Activated naive CD4-positive, alpha-beta T cell treated with anti-CD3 and anti-CD28 coated beads for 36 hours (primary cell): Measurements from ENCODE around the gene DIS3L2. TPM values are rescaled to one million over a fixed set of nuclear protein-coding genes. Genes with fewer than 3 reads are reported as not detected.

Experiments
- CTCF ChIA-PET: fragments of 350-600 bp; sonication (Branson Sonifier 250); formaldehyde crosslinking; loops from one replicate; lab custom pipeline; 2021; ENCODE audit warnings: antibody characterized with exemption; lab: Charles Lee
- DNase-seq: peaks from one replicate; pipeline ENCODE4 v3.0.0-alpha.2; 2020
- H3K27ac Mint-ChIP-seq: one replicate; pipeline ENCODE4 v1.8.0; 2021; ENCODE audit warnings: mild to moderate bottlenecking, mixed read lengths
- H3K27me3 Mint-ChIP-seq: one replicate; pipeline ENCODE4 v1.8.0; 2021; ENCODE audit warnings: low read depth, mixed read lengths
- H3K36me3 Mint-ChIP-seq: one replicate; pipeline ENCODE4 v1.8.0; 2021; ENCODE audit warnings: low read depth, mixed read lengths
- H3K4me1 Mint-ChIP-seq: one replicate; pipeline ENCODE4 v1.8.0; 2021; ENCODE audit warnings: low read depth, mixed read lengths
- H3K4me3 Mint-ChIP-seq: one replicate; pipeline ENCODE4 v1.8.0; 2021; ENCODE audit warnings: mild to moderate bottlenecking, moderate library complexity, mixed read lengths
- H3K9me3 Mint-ChIP-seq: one replicate; pipeline ENCODE4 v1.8.0; 2021; ENCODE audit warnings: mixed read lengths
- intact Hi-C: fragments of 100-400 bp; cut with micrococcal nuclease; formaldehyde crosslinking; loops from one replicate; pipeline ENCODE4 v1.15.1; 2023
- total RNA-seq, 2 experiments: library from RNA; stranded (reverse); gene quantifications; one replicate each; pipeline ENCODE4 v1.2.3, GENCODE V29; 2021

Gene DIS3L2
- total RNA-seq, 2 experiments from 2014 or later: 32.4 to 35.3 TPM

GRCh38 chr2:231930593-231931281 lies 30.8 kb upstream of the DIS3L2 start:
- peaks cover 6% of the 10 kb centered on the region for H3K4me1 Mint-ChIP-seq
- intact Hi-C loops: no loop called here
- CTCF ChIA-PET: interaction anchor here (0.6 to 1.8 kb wide), 7 partner anchors 9 to 511 kb away, joined by 3 to 10 read pairs (median 3); no protein-coding TSS in a partner anchor
- H3K27ac Mint-ChIP-seq: no peak overlapping the region
- H3K27me3 Mint-ChIP-seq: peaks cover 26% of the 10 kb centered on the region
- H3K9me3 Mint-ChIP-seq: no peaks in the 10 kb centered on the region
- H3K4me3 Mint-ChIP-seq: no peak overlapping the region
- no peak for DNase-seq
- H3K36me3 Mint-ChIP-seq: no peaks in the 10 kb centered on the region

DNA sequence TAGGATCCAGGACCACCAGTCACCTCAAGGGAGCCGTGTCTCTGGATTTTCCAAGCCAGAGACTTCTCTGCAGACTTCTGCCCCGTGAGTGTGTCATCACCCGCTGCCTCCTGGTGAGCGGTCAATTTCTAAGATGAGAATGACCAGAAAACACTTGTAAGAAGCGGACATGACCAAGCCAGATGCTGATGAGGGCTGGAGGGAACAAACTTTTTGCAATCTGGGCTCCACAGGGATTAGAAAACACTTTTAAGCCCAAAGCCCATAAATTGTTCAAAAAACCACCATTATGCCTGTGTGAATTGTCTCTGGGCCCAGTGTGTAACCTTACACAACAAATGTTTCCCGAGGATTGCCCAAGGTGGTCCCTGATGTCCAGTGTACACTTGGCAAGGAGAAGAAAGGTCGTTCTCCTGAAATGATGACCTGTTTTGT lies 30.0 kb upstream of the DIS3L2 start:
- intact Hi-C loops: no loop called here
- peaks cover 25% of the 10 kb centered on the region for H3K27me3 Mint-ChIP-seq
- H3K36me3 Mint-ChIP-seq: no peaks in the 10 kb centered on the region
- CTCF ChIA-PET: interaction anchor here (0.6 to 1.8 kb wide), 5 partner anchors 10 to 508 kb away, joined by 3 to 10 read pairs (median 4); no protein-coding TSS in a partner anchor
- H3K4me1 Mint-ChIP-seq: peaks cover 7% of the 10 kb centered on the region
- no peaks in the 10 kb centered on the region for H3K9me3 Mint-ChIP-seq
- H3K27ac Mint-ChIP-seq: no peak overlapping the region
- no peak for DNase-seq
- no peak overlapping the region for H3K4me3 Mint-ChIP-seq

DNA sequence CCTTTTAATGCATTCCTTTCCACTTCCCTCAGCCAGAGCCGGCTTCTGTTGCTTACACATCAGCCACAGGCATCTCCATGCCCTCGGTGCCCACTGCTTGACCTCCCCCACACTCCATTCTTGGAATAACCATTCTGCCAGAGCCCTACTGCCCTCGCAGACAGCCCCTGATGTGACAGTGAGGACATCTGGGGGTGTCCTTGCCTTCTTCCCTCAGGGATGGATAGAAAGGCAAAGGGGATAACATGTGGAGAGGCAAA lies 28.9 kb upstream of the DIS3L2 start:
- Mint-ChIP-seq H3K27me3 (peaks cover 14% of the 10 kb centered on the region), H3K4me3 (no peak overlapping the region), H3K4me1 (peaks cover 2% of the 10 kb centered on the region), H3K36me3 (no peaks in the 10 kb centered on the region), H3K9me3 (no peaks in the 10 kb centered on the region), H3K27ac (no peak overlapping the region)
- no peak for DNase-seq
- intact Hi-C loops: no loop called here
- CTCF ChIA-PET: no interaction called here

GRCh38 chr2:231932985-231933915 lies 28.3 kb upstream of the DIS3L2 start:
- DNase-seq: no peak
- Mint-ChIP-seq H3K4me1 (peaks cover 2% of the 10 kb centered on the region), H3K27ac (no peak overlapping the region), H3K4me3 (no peak overlapping the region), H3K27me3 (peaks cover 8% of the 10 kb centered on the region), H3K9me3 (no peaks in the 10 kb centered on the region), H3K36me3 (no peaks in the 10 kb centered on the region)
- CTCF ChIA-PET: no interaction called here
- intact Hi-C loops: no loop called here

DNA sequence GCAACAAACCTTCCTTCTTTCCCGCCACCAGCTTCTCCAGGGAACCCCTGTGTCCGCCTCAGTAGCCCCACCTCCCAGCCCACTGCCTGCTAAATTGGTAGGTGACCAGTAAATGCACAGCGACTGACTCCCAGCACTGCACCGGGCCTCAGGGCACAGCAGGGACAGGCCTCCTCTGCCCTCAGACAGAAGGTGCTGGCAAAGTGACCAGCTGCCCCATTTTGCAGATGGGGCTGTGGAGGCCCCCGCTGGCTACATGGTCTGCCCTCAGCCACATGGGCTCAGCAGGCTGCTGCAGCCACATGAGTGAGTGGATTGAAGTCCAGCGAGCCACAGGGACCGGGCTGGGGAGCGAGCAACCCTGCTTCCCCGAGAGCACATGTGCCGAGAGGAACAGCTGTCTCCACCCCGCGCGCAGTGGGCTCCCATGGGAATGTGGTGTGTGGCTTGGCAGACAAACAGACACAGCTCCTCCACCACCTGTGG lies 27.6 kb upstream of the DIS3L2 start:
- Mint-ChIP-seq H3K4me3 (no peak overlapping the region), H3K27ac (no peak overlapping the region), H3K4me1 (peaks cover 2% of the 10 kb centered on the region), H3K9me3 (no peaks in the 10 kb centered on the region), H3K27me3 (peaks cover 2% of the 10 kb centered on the region), H3K36me3 (no peaks in the 10 kb centered on the region)
- intact Hi-C loops: no loop called here
- CTCF ChIA-PET: no interaction called here
- no peak for DNase-seq

DNA sequence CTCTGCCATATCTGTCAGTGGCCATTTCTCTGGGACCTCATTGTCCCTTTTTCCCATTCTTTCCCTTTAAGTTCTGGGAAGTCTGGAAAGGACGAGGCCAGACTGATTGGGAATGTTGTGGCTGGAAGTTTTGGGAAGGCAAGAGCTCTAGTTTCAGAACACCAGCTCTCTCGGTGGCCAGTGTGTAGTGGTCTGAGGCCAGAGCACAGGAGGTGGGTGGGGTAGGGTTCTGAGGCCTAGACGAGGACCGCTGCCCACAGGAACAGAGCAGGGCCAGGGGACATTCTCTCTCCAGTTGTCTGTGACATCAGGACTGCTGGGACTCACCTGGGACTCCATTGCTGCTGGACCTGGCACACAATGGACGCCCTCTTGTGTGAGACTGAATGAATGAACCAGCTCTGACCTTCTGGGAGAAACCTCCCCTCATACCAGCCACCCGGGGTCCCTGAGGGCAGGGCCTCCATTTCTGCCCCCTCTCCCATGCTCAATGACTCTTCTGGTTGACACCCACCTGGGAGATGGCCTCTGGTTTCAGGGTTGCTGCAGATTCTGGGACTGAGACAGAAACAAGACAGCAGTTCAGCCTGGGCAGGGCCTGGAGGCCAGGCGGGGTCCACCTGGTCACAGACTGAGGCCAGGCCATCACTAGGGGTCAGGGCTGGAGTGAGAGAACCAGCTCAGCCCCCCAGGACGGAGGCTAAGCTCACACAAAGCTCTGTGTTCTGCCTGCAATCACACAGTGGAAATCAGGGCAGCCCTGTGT lies 26.9 kb upstream of the DIS3L2 start:
- intact Hi-C loops: no loop called here
- no peaks in the 10 kb centered on the region for H3K36me3 Mint-ChIP-seq
- peaks cover 2% of the 10 kb centered on the region for H3K4me1 Mint-ChIP-seq
- no peaks in the 10 kb centered on the region for H3K9me3 Mint-ChIP-seq
- no peak for DNase-seq
- no peaks in the 10 kb centered on the region for H3K27me3 Mint-ChIP-seq
- H3K4me3 Mint-ChIP-seq: no peak overlapping the region
- CTCF ChIA-PET: interaction anchor here (0.6 kb wide), 1 partner anchor 219 kb away, joined by 3 read pairs; no protein-coding TSS in a partner anchor
- no peak overlapping the region for H3K27ac Mint-ChIP-seq

DNA sequence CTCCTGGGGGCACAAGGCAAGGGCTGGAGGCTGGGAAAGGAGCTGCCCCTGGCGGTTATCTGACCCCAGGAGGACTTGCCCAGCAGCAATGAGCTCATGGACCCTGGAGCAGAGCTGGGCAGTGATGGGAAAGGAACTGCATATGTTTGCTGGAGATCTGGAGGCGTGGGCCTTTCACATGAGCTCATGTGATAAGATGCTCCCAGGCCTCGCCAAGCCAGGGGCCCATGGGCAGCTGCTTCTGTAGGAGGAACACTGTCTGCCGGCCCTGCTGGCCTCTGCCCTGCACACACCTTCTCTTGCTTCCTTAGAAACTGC lies 26.3 kb upstream of the DIS3L2 start:
- no peaks in the 10 kb centered on the region for H3K27me3 Mint-ChIP-seq
- intact Hi-C loops: no loop called here
- no peak for DNase-seq
- no peak overlapping the region for H3K27ac Mint-ChIP-seq
- no peak overlapping the region for H3K4me3 Mint-ChIP-seq
- peaks cover 2% of the 10 kb centered on the region for H3K4me1 Mint-ChIP-seq
- CTCF ChIA-PET: interaction anchor here (0.6 kb wide), 1 partner anchor 220 kb away, joined by 3 read pairs; no protein-coding TSS in a partner anchor
- H3K36me3 Mint-ChIP-seq: no peaks in the 10 kb centered on the region
- no peaks in the 10 kb centered on the region for H3K9me3 Mint-ChIP-seq

- Mint-ChIP-seq H3K27me3 (no peaks in the 10 kb centered on the region), H3K4me1 (peaks cover 2% of the 10 kb centered on the region), H3K4me3 (no peak overlapping the region), H3K36me3 (no peaks in the 10 kb centered on the region), H3K27ac (no peak overlapping the region), H3K9me3 (no peaks in the 10 kb centered on the region)
- no peak for DNase-seq
- intact Hi-C loops: no loop called here
- CTCF ChIA-PET: no interaction called here
Observed at GRCh38 chr2:231935815-231936214, 25.7 kb upstream of the DIS3L2 start.

- Mint-ChIP-seq H3K27me3 (no peaks in the 10 kb centered on the region), H3K4me1 (peaks cover 2% of the 10 kb centered on the region), H3K9me3 (no peaks in the 10 kb centered on the region), H3K4me3 (no peak overlapping the region), H3K36me3 (no peaks in the 10 kb centered on the region), H3K27ac (no peak overlapping the region)
- CTCF ChIA-PET: no interaction called here
- intact Hi-C loops: no loop called here
- no peak for DNase-seq
Observed at GRCh38 chr2:231936491-231936890, 25.0 kb upstream of the DIS3L2 start.

DNA sequence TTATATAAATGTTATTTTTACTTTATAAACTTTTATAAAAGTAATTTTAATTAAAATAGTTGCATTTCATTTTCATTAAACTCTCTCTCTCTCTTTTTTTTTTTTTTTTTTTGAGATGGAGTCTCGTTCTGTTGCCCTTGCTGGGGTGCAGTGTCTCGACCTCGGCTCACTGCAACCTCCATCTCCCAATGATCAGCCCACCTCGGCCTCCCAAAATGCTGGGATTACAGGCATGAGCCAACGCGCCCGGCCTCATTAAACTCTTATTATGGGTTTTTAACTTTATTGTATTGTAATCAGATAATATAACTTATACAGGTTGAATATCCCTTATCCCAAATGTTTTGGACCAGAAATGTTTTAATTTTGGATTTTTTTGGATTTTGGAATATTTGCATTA lies 24.5 kb upstream of the DIS3L2 start:
- H3K36me3 Mint-ChIP-seq: no peaks in the 10 kb centered on the region
- no peak for DNase-seq
- H3K9me3 Mint-ChIP-seq: no peaks in the 10 kb centered on the region
- no peak overlapping the region for H3K27ac Mint-ChIP-seq
- intact Hi-C loops: no loop called here
- no peak overlapping the region for H3K4me3 Mint-ChIP-seq
- CTCF ChIA-PET: no interaction called here
- no peaks in the 10 kb centered on the region for H3K27me3 Mint-ChIP-seq
- peaks cover 2% of the 10 kb centered on the region for H3K4me1 Mint-ChIP-seq

GRCh38 chr2:231939022-231939421 lies 22.5 kb upstream of the DIS3L2 start:
- no peaks in the 10 kb centered on the region for H3K27me3 Mint-ChIP-seq
- H3K9me3 Mint-ChIP-seq: no peaks in the 10 kb centered on the region
- no peaks in the 10 kb centered on the region for H3K36me3 Mint-ChIP-seq
- peaks cover 2% of the 10 kb centered on the region for H3K4me1 Mint-ChIP-seq
- H3K27ac Mint-ChIP-seq: no peak overlapping the region
- DNase-seq: no peak
- no peak overlapping the region for H3K4me3 Mint-ChIP-seq
- intact Hi-C loops: no loop called here
- CTCF ChIA-PET: no interaction called here

DNA sequence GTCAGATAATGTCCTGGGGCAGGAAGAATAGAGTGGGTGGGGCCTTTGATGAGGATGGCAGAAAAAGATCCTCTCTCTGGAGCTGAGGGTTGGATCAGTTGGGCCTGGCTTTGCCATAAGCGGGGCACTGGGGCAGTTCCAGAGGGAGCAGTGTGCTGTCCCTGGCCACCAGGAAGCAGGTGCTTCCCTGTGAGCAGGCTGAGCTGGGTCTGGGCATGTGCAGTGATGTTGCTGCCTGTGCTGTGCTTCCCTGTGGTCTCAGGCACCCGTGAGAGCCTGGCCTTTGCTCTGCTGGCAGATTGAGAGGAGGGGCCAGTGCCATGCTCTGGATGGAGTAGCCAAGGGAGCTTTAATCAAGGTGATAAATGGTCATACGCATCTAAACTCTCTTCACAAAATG lies 20.7 kb upstream of the DIS3L2 start:
- H3K27me3 Mint-ChIP-seq: no peaks in the 10 kb centered on the region
- H3K4me1 Mint-ChIP-seq: peaks cover 2% of the 10 kb centered on the region
- no peak overlapping the region for H3K4me3 Mint-ChIP-seq
- H3K27ac Mint-ChIP-seq: no peak overlapping the region
- CTCF ChIA-PET: interaction anchor here (0.7 to 1.3 kb wide), 4 partner anchors 10 to 385 kb away, joined by 3 read pairs; no protein-coding TSS in a partner anchor
- no peak for DNase-seq
- intact Hi-C loops: no loop called here
- H3K9me3 Mint-ChIP-seq: no peaks in the 10 kb centered on the region
- no peaks in the 10 kb centered on the region for H3K36me3 Mint-ChIP-seq
